PC-9 (cell line): ENCODE data around the gene WDR33. TPM values are rescaled to one million over a fixed set of nuclear protein-coding genes. Genes with fewer than 3 reads are reported as not detected.

Experiments used
- BruUV-seq: library from RNA; stranded (reverse); fragments of 400-500 nt; replicated peaks from 2 replicates; lab custom pipeline; 2021; lab: Mats Ljungman, UMichigan
- CTCF ChIA-PET: fragments of 300-600 bp; sonication (Branson Sonifier 250); formaldehyde crosslinking; loops from one replicate; lab custom pipeline; 2022; ENCODE audit warnings: antibody characterized with exemption; lab: Charles Lee
- POLR2A ChIA-PET: fragments of 300-600 bp; sonication (Branson Sonifier 250); formaldehyde crosslinking; loops from one replicate; lab custom pipeline; 2022; ENCODE audit warnings: antibody characterized with exemption; ENCODE audit not compliant: unreplicated experiment; lab: Charles Lee
- DNase-seq, 2 experiments: peaks; one replicate each; pipeline versions ENCODE4 v3.0.0 to v3.0.0-alpha.2; 2015 to 2022; ENCODE audit warnings: mixed read lengths in 1 of 2
- H2AFZ ChIP-seq: fragments of 200-600 bp; sonication (generic); 2 replicates; pipeline ENCODE4 v1.8.1; 2017; ENCODE audit warnings: antibody characterized with exemption
- H3F3A ChIP-seq: fragments of 200-600 bp; sonication (generic); 2 replicates; pipeline ENCODE4 v1.8.1; 2017; ENCODE audit warnings: antibody characterized with exemption, mild to moderate bottlenecking, low read depth; ENCODE audit not compliant: insufficient read depth
- H3K27ac ChIP-seq: fragments of 200-600 bp; sonication (generic); 2 replicates; pipeline ENCODE4 v1.6.1; 2016; ENCODE audit warnings: mixed run types
- H3K27me3 ChIP-seq: fragments of 200-600 bp; sonication (generic); 2 replicates; pipeline ENCODE4 v1.6.1; 2016; ENCODE audit warnings: low read depth, mixed run types; ENCODE audit not compliant: insufficient read depth
- H3K36me3 ChIP-seq: fragments of 200-600 bp; sonication (generic); 2 replicates; pipeline ENCODE4 v1.6.1; 2016; ENCODE audit warnings: low read depth, mixed run types
- H3K4me1 ChIP-seq: fragments of 200-600 bp; sonication (generic); replicated peaks from 2 replicates; pipeline ENCODE4 v1.6.1; 2016; ENCODE audit warnings: mixed run types; ENCODE audit not compliant: insufficient read depth
- H3K4me2 ChIP-seq: fragments of 200-600 bp; sonication (generic); 2 replicates; pipeline ENCODE4 v1.6.1; 2017; ENCODE audit warnings: mixed run types
- H3K4me3 ChIP-seq: fragments of 200-600 bp; sonication (generic); 2 replicates; pipeline ENCODE4 v1.6.1; 2016; ENCODE audit warnings: mixed run types
- H3K79me2 ChIP-seq: fragments of 200-600 bp; sonication (generic); 2 replicates; pipeline ENCODE4 v1.6.1; 2017; ENCODE audit warnings: low read depth, mixed run types
- H3K9me2 ChIP-seq: fragments of 200-600 bp; sonication (generic); 2 replicates; pipeline ENCODE4 v1.8.1; 2017; ENCODE audit warnings: mild to moderate bottlenecking; ENCODE audit not compliant: insufficient read depth
- H3K9me3 ChIP-seq: fragments of 200-600 bp; sonication (generic); 2 replicates; pipeline ENCODE4 v1.8.1; 2016; ENCODE audit warnings: low read depth; ENCODE audit not compliant: insufficient read depth
- H4K20me1 ChIP-seq: fragments of 200-600 bp; sonication (generic); 2 replicates; pipeline ENCODE4 v1.8.1; 2017; ENCODE audit not compliant: insufficient read depth
- EZH2 ChIP-seq: fragments of 200-600 bp; sonication (generic); IDR thresholded peaks from 2 replicates; pipeline ENCODE4 v1.8.0; 2017; ENCODE audit warnings: antibody characterized with exemption, low read depth
- intact Hi-C: fragments of 100-400 bp; cut with micrococcal nuclease; formaldehyde crosslinking; loops from one replicate; pipeline ENCODE4 v1.10.0; 2022; ENCODE audit not compliant: unreplicated experiment
- total RNA-seq: library from RNA; stranded (reverse); gene quantifications from 2 replicates; pipeline ENCODE4 v1.2.3, GENCODE V29; 2021
- TF ChIP-seq, protein P1 (sequence below): fragments of 200-600 bp; sonication (generic); conservative IDR thresholded peaks from 2 replicates; pipeline ENCODE4 v1.6.1; 2017; ENCODE audit warnings: mixed run types, antibody characterized with exemption, mild to moderate bottlenecking, moderate library complexity

The WDR33 gene
- total RNA-seq, 1 experiment from 2014 or later: 59.3 TPM

DNA sequence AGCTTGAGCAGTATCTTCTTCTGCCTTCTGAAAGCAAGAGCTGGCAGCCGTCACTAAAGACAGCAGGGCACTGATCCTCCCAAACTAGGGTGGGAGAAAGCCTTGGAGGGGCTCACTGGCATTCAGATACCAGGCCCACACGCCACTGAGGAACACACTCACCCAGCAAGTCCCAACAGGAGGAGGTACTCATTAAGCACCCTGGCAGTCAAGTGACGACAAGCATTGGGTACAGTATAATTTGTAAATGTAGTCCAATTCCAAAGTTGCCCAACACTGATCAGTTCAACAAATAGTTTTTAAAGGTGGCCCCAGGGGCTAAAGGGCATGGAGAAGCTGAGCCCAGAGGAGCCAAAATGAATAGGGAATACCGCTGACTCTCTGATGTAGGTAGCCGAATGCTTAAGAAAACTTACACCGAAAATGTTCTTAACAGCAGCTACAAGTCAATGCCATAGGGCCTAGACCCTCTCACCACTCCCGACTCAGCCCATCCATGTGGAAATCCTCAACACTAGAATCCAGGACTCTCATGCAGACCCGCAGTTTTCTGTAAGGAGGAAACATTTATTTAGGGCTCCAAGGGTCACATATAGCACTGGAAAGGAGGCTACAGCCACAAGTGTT lies 145.6 kb downstream of the WDR33 start:
- H3K4me1 ChIP-seq: no peaks in the 10 kb centered on the region
- no peaks in the 10 kb centered on the region for H3F3A ChIP-seq
- H3K27ac ChIP-seq: no peak overlapping the region
- no peaks in the 10 kb centered on the region for H3K79me2 ChIP-seq
- no peak overlapping the region for H2AFZ ChIP-seq
- TF ChIP-seq EZH2: no peak
- TF ChIP-seq, protein P1, sequence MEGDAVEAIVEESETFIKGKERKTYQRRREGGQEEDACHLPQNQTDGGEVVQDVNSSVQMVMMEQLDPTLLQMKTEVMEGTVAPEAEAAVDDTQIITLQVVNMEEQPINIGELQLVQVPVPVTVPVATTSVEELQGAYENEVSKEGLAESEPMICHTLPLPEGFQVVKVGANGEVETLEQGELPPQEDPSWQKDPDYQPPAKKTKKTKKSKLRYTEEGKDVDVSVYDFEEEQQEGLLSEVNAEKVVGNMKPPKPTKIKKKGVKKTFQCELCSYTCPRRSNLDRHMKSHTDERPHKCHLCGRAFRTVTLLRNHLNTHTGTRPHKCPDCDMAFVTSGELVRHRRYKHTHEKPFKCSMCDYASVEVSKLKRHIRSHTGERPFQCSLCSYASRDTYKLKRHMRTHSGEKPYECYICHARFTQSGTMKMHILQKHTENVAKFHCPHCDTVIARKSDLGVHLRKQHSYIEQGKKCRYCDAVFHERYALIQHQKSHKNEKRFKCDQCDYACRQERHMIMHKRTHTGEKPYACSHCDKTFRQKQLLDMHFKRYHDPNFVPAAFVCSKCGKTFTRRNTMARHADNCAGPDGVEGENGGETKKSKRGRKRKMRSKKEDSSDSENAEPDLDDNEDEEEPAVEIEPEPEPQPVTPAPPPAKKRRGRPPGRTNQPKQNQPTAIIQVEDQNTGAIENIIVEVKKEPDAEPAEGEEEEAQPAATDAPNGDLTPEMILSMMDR: no peak
- CTCF ChIA-PET: no interaction called here
- POLR2A ChIA-PET: no interaction called here
- H3K4me3 ChIP-seq: no peak overlapping the region
- intact Hi-C loops: no loop called here
- H3K9me3 ChIP-seq: no peaks in the 10 kb centered on the region
- BruUV-seq: no TSS peak
- no peaks in the 10 kb centered on the region for H4K20me1 ChIP-seq
- DNase-seq: no peak
- no peaks in the 10 kb centered on the region for H3K9me2 ChIP-seq
- H3K27me3 ChIP-seq: peaks cover 56% of the 10 kb centered on the region
- no peak overlapping the region for H3K4me2 ChIP-seq
- H3K36me3 ChIP-seq: no peaks in the 10 kb centered on the region

GRCh38 chr2:127664895-127665225 lies 146.1 kb downstream of the WDR33 start:
- intact Hi-C loops: no loop called here
- Histone ChIP-seq H3K27ac (no peak overlapping the region), H3K4me1 (no peaks in the 10 kb centered on the region), H3K9me3 (peaks cover 3% of the 10 kb centered on the region; the same call in 1 of the 2 replicates), H2AFZ (no peak overlapping the region), H3K4me2 (no peak overlapping the region), H3F3A (no peaks in the 10 kb centered on the region), H3K79me2 (no peaks in the 10 kb centered on the region), H3K36me3 (no peaks in the 10 kb centered on the region), H3K4me3 (no peak overlapping the region), H4K20me1 (no peaks in the 10 kb centered on the region), H3K9me2 (no peaks in the 10 kb centered on the region), H3K27me3 (peaks cover 51% of the 10 kb centered on the region)
- no TSS peak for BruUV-seq
- no peak for DNase-seq
- TF ChIP-seq EZH2: no peak
- TF ChIP-seq, protein P1: no peak
- POLR2A ChIA-PET: no interaction called here
- CTCF ChIA-PET: no interaction called here

DNA sequence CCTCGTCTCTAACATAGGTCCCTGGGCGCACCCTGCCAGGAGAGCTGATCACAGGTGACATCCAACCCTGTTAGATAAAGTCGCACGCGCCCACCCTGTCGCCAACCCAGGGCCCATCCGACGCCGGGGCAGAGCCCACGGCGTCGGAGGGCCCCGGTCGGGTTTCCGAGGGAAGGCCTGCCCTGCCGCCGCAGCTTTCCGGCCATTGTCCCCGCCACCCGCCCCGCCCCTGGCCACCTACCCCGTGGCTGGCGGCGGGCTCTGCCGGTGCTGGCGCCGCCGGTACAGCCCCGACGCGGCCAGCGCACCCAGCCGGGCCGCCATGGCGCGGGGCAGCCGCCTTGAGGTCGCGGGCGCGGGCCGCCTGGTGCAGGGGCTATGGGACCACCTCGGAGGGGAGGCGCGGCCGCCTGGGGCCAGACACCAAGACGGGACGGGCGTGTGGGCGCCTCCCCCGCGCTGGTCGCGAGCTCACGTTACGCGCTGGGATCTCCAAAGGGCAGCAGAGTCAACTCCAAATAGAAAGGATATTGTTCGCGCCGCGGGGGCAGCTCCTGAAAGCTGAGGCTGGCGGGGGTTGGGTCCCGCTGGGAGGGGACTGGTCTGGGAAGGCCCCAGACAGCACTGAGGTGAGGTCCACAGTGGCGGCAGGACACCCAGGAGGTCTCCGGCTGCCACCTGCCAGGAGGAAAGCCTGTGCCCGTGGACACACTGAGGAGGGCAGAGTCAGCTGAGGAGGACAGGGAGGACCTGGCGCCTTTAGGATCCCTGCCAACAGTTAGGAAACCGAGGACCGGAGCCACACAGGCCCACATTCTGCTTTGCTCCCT lies 146.7 kb downstream of the WDR33 start:
- Histone ChIP-seq H3K4me1 (no peaks in the 10 kb centered on the region), H3K79me2 (no peaks in the 10 kb centered on the region), H3K27me3 (peaks cover 45% of the 10 kb centered on the region), H3F3A (no peaks in the 10 kb centered on the region), H3K9me2 (no peaks in the 10 kb centered on the region), H3K27ac (no peak overlapping the region), H2AFZ (no peak overlapping the region), H3K4me2 (no peak overlapping the region), H3K9me3 (peaks cover 5% of the 10 kb centered on the region; the same call in 1 of the 2 replicates), H4K20me1 (no peaks in the 10 kb centered on the region), H3K36me3 (no peaks in the 10 kb centered on the region), H3K4me3 (no peak overlapping the region)
- POLR2A ChIA-PET: no interaction called here
- intact Hi-C loops: no loop called here
- no TSS peak for BruUV-seq
- CTCF ChIA-PET: no interaction called here
- no peak for TF ChIP-seq EZH2
- TF ChIP-seq, protein P1: no peak
- DNase-seq: no peak
